Measurements from ENCODE around the gene EIF4E1B.

The EIF4E1B gene

DNA sequence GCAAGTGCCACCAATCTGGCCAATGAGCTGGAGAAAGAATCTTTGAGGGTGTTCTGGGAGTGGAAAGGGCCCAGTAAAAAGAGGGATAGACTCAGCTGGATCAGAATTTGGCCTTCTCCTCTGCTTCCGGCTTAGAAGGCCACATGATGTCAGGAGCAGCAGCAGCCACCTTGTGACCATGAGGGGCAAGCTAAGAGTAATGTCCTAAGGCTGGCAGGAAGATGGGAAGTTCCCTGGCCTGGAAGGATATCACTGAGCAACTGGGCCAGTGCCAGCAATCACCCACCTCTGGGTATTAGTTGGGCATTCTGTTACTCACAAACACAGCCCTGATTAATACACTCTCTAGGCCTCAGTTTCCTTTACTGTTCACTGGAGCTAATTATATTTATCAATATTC lies 61.0 kb downstream of the EIF4E1B start:
- Histone ChIP-seq H3K27ac (ENCODE audit: low read length) (no peak overlapping the region), H3K9me3 (ENCODE audit: control insufficient read depth, insufficient read depth, low read length) (no peaks in the 10 kb centered on the region), H3K36me3 (ENCODE audit: control insufficient read depth, insufficient read depth, low read length) (no peaks in the 10 kb centered on the region), H3K27me3 (ENCODE audit: control insufficient read depth, insufficient read depth, low read length) (no peaks in the 10 kb centered on the region), H3K4me1 (ENCODE audit: control insufficient read depth, insufficient read depth, low read length) (peaks cover 13% of the 10 kb centered on the region), H3K4me3 (ENCODE audit: low read length) (no peak overlapping the region)
- DNase-seq (ENCODE audit: low read depth, low spot score) = no peak
- WGBS (ENCODE audit: insufficient coverage, insufficient read length) = no CpG with 5 or more reads among the region's 1 CpG

DNA sequence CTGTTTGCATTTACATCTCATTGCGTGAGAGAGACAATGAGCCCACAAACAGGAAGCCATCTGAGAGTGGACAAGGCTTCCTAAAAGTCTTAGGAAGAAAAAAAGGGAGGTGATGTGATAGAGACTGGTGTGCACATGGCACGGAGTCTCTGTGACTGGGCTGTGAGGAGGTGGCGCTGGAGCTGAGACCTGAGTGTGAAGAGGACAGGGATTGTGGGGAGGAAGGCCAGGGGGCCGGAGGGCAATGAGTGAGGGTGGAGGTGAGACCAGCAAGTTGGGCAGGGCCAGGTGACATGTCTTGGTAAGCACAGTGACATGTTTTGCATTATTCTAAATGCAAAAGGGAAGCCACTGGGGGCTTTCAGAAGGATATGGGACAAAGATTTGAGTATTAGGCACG lies 61.9 kb downstream of the EIF4E1B start:
- H3K9me3 ChIP-seq (ENCODE audit: control insufficient read depth, insufficient read depth, low read length) = no peaks in the 10 kb centered on the region
- no peak overlapping the region for H3K4me3 ChIP-seq (ENCODE audit: low read length)
- no CpG with 5 or more reads among the region's 5 CpGs for WGBS (ENCODE audit: insufficient coverage, insufficient read length)
- H3K27me3 ChIP-seq (ENCODE audit: control insufficient read depth, insufficient read depth, low read length) = no peaks in the 10 kb centered on the region
- peaks cover 19% of the 10 kb centered on the region for H3K4me1 ChIP-seq (ENCODE audit: control insufficient read depth, insufficient read depth, low read length)
- H3K36me3 ChIP-seq (ENCODE audit: control insufficient read depth, insufficient read depth, low read length) = no peaks in the 10 kb centered on the region
- no peak overlapping the region for H3K27ac ChIP-seq (ENCODE audit: low read length)
- no peak for DNase-seq (ENCODE audit: low read depth, low spot score)

DNA sequence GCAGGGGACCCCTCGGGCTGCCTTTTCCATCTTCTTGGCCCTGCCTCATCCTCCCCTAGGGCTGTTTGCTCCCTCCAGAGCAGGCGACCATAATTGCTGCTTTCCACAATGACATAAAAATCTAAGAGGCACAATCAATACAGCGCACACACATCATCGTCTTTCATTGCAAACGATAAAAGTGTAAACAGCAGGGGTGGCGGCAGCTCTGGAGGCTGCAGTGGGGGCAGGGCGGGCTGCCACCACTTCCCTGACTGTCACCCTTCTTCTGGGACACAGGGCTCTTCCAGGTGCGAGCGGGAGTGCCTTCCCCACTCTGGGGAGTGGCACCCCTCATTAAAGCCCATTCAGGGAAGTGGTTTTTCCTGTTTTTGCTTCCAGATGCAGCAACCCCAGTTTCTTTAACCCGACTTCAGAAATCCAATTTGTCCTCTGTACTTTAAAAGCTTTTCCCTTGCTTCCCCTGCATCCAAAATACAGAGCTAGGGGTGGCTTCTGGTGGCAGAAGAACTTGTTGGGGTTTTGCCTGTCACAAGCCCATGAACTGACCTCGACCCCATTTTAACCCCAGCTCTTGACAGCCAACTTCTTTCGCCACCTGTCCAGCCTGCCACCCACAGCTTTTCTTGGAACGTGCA lies 62.5 kb downstream of the EIF4E1B start:
- no CpG with 5 or more reads among the region's 13 CpGs for WGBS (ENCODE audit: insufficient coverage, insufficient read length)
- H3K36me3 ChIP-seq (ENCODE audit: control insufficient read depth, insufficient read depth, low read length) = no peaks in the 10 kb centered on the region
- peaks cover 23% of the 10 kb centered on the region for H3K4me1 ChIP-seq (ENCODE audit: control insufficient read depth, insufficient read depth, low read length)
- no peak overlapping the region for H3K4me3 ChIP-seq (ENCODE audit: low read length)
- H3K27ac ChIP-seq (ENCODE audit: low read length) = no peak overlapping the region
- no peaks in the 10 kb centered on the region for H3K9me3 ChIP-seq (ENCODE audit: control insufficient read depth, insufficient read depth, low read length)
- no peak for DNase-seq (ENCODE audit: low read depth, low spot score)
- H3K27me3 ChIP-seq (ENCODE audit: control insufficient read depth, insufficient read depth, low read length) = no peaks in the 10 kb centered on the region

DNA sequence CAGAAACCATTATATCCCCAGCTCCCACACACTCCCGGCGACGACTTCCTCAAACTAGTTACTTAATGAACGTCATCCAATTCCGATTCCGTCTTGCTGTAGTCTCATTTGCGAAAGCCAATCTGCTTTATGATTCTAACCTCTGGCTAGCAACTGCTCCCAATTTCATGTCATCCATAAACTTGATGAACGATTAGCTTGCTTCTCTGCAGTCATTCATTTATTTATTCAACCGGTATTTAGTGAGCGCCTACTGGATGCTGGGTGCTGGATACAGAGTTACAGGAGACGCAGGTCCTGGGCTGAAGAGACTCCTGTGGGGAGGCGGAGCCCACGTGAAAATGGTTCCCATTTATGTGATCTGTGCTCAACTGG lies 63.0 kb downstream of the EIF4E1B start:
- DNase-seq (ENCODE audit: low read depth, low spot score) = no peak

DNA sequence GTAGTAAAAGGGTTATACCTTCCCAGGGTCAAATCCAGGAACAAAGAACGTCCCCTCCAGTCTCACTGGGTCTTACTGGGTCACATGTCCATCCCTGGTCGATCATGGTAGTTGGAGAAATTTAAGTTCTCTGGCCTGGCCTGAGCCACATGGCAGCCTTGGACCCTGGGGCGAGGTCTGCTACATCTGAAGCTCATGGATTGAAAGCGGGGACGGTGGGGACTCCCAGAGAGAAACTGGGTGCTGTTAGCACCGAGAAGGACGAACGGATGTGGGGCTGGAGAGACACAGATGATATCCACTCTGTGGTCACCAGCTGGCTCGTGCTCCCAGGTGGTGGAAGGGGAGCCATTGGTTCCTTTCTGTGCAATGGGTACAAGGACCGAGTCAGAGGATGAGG lies 63.7 kb downstream of the EIF4E1B start:
- no CpG with 5 or more reads among the region's 10 CpGs for WGBS (ENCODE audit: insufficient coverage, insufficient read length)
- no peak overlapping the region for H3K27ac ChIP-seq (ENCODE audit: low read length)
- no peaks in the 10 kb centered on the region for H3K9me3 ChIP-seq (ENCODE audit: control insufficient read depth, insufficient read depth, low read length)
- H3K27me3 ChIP-seq (ENCODE audit: control insufficient read depth, insufficient read depth, low read length) = no peaks in the 10 kb centered on the region
- H3K4me1 ChIP-seq (ENCODE audit: control insufficient read depth, insufficient read depth, low read length) = peaks cover 23% of the 10 kb centered on the region
- H3K4me3 ChIP-seq (ENCODE audit: low read length) = no peak overlapping the region
- no peaks in the 10 kb centered on the region for H3K36me3 ChIP-seq (ENCODE audit: control insufficient read depth, insufficient read depth, low read length)
- no peak for DNase-seq (ENCODE audit: low read depth, low spot score)

More for the DNA sequence above, 63.0 kb downstream of the EIF4E1B start:
- Histone ChIP-seq H3K27ac (ENCODE audit: low read length) (no peak overlapping the region), H3K9me3 (ENCODE audit: control insufficient read depth, insufficient read depth, low read length) (no peaks in the 10 kb centered on the region), H3K27me3 (ENCODE audit: control insufficient read depth, insufficient read depth, low read length) (no peaks in the 10 kb centered on the region), H3K36me3 (ENCODE audit: control insufficient read depth, insufficient read depth, low read length) (no peaks in the 10 kb centered on the region), H3K4me1 (ENCODE audit: control insufficient read depth, insufficient read depth, low read length) (peaks cover 23% of the 10 kb centered on the region), H3K4me3 (ENCODE audit: low read length) (no peak overlapping the region)
- WGBS (ENCODE audit: insufficient coverage, insufficient read length) = no CpG with 5 or more reads among the region's 13 CpGs

DNA sequence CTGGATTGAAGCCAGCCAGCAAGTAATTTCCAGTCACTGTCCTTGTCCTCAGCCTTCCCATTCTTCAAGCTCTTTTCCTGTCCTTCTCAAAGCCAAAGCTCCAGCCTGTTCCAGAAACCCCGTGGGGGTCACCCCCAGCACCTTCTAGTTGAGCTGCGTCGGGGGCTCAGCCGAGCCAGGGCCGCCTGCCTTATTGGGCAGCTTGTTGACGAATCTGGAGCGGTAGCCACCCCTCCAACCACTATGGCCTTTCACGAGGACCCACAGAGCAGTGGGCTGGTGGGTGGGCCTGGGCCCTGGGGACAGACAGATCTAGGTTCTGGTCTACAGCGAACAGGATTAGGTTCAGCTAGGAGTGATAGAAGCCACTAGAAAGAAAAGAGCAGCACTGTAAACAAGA lies 64.2 kb downstream of the EIF4E1B start:
- no peaks in the 10 kb centered on the region for H3K36me3 ChIP-seq (ENCODE audit: control insufficient read depth, insufficient read depth, low read length)
- H3K4me1 ChIP-seq (ENCODE audit: control insufficient read depth, insufficient read depth, low read length) = peaks cover 23% of the 10 kb centered on the region
- H3K27ac ChIP-seq (ENCODE audit: low read length) = no peak overlapping the region
- DNase-seq (ENCODE audit: low read depth, low spot score) = no peak
- H3K9me3 ChIP-seq (ENCODE audit: control insufficient read depth, insufficient read depth, low read length) = no peaks in the 10 kb centered on the region
- WGBS (ENCODE audit: insufficient coverage, insufficient read length) = no CpG with 5 or more reads among the region's 9 CpGs
- H3K4me3 ChIP-seq (ENCODE audit: low read length) = no peak overlapping the region
- no peaks in the 10 kb centered on the region for H3K27me3 ChIP-seq (ENCODE audit: control insufficient read depth, insufficient read depth, low read length)

DNA sequence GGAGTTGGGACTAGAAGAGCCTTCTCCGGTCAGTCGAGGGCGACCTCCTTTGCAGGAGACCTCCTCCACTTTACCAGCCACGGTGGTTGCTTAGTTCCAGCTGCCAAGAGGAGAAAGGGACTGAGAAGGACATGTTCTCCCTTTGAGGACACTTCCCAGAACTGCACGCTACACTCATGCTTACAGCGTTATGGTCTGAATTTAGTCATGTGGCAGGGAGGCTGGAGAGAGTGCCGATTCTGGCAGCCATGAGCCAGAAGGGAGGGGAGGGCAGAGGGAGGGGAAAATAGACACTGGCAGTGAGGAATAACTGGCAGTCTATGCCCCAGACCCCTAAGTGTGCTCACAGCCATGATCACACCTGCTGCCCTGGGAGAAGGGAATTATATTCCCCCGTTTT lies 64.6 kb downstream of the EIF4E1B start:
- H3K4me3 ChIP-seq (ENCODE audit: low read length) = no peak overlapping the region
- peaks cover 23% of the 10 kb centered on the region for H3K4me1 ChIP-seq (ENCODE audit: control insufficient read depth, insufficient read depth, low read length)
- no peaks in the 10 kb centered on the region for H3K27me3 ChIP-seq (ENCODE audit: control insufficient read depth, insufficient read depth, low read length)
- no peaks in the 10 kb centered on the region for H3K36me3 ChIP-seq (ENCODE audit: control insufficient read depth, insufficient read depth, low read length)
- H3K9me3 ChIP-seq (ENCODE audit: control insufficient read depth, insufficient read depth, low read length) = no peaks in the 10 kb centered on the region
- WGBS (ENCODE audit: insufficient coverage, insufficient read length) = no CpG with 5 or more reads among the region's 8 CpGs
- DNase-seq (ENCODE audit: low read depth, low spot score) = no peak
- no peak overlapping the region for H3K27ac ChIP-seq (ENCODE audit: low read length)
